Muscle layer of colon (tissue), 2 donors: ENCODE data around the gene IPO5.

Experiments
- H3K27ac ChIP-seq: one replicate; pipeline ENCODE4 v1.7.0; 2013; ENCODE audit warnings: low read depth, mild to moderate bottlenecking, low read length, moderate library complexity
- H3K27me3 ChIP-seq, 2 donors: one replicate each; pipeline ENCODE4 v1.7.0; 2013; ENCODE audit warnings: low read length in 2 of 2, mild to moderate bottlenecking in 2 of 2; ENCODE audit not compliant: insufficient read depth in 2 of 2, control insufficient read depth in 1 of 2
- H3K36me3 ChIP-seq: one replicate; pipeline ENCODE4 v1.7.0; 2013; ENCODE audit warnings: mild to moderate bottlenecking, low read length; ENCODE audit not compliant: insufficient read depth
- H3K4me1 ChIP-seq: one replicate; pipeline ENCODE4 v1.7.0; 2013; ENCODE audit warnings: mild to moderate bottlenecking, low read length; ENCODE audit not compliant: insufficient read depth
- H3K4me3 ChIP-seq, 2 donors: one replicate each; pipeline ENCODE4 v1.7.0; 2013; ENCODE audit warnings: low read length in 2 of 2, low read depth in 1 of 2, mild to moderate bottlenecking in 1 of 2, moderate library complexity in 1 of 2
- H3K9ac ChIP-seq: one replicate; pipeline ENCODE4 v1.7.0; 2013; ENCODE audit warnings: low read length
- H3K9me3 ChIP-seq: one replicate; pipeline ENCODE4 v1.7.0; 2013; ENCODE audit warnings: mild to moderate bottlenecking, low read length
- donor health status: abdominal sarcoma.
- donor health status: Adenocarcinoma of cecum.

Gene IPO5

DNA sequence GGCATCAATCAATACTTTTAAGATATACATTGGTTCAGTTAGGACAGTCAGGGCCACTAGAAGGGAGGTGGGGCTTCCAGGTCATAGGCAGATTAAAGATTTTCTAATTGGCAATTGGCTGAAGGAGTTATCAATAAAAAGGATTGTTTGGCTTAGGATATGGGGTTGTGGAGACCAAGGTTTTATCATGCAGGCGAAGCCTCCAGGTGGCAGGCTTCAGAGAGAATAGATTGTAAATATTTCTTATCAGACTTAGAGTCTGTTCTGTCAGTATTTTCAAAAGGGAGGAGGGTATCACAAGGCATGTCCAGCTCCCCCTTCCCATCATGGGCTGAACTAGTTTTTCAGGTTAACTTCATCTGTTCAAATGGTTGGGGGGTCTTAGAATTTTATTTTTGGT, 112.0 kb downstream of the IPO5 start:
- no peaks in the 10 kb centered on the region for H3K36me3 ChIP-seq
- no peaks in the 10 kb centered on the region for H3K9me3 ChIP-seq
- H3K4me1 ChIP-seq = no peaks in the 10 kb centered on the region
- no peaks in the 10 kb centered on the region for H3K27me3 ChIP-seq
- H3K4me3 ChIP-seq = no peak overlapping the region
- no peak overlapping the region for H3K9ac ChIP-seq
- H3K27ac ChIP-seq = no peak overlapping the region

DNA sequence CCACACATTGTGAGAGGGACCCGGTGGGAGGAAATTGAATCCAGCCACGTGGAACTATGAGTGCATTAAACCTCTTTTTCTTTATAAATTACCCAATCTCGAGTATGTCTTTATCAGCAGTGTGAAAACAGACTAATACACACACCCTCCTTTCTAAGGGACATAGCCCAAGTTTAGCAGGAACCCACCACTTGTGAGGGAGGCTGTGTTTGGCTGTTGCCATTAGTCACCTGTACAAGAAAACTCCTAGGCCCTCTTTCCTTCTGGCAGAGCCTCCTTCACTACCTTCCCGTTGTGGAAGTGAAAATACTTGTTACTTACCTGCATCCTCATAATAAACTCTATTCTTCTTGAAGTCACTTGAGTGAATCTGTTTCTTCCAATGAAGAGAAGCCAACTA, 113.2 kb downstream of the IPO5 start:
- no peak overlapping the region for H3K9ac ChIP-seq
- H3K4me1 ChIP-seq = no peaks in the 10 kb centered on the region
- H3K27ac ChIP-seq = no peak overlapping the region
- H3K9me3 ChIP-seq = no peaks in the 10 kb centered on the region
- no peaks in the 10 kb centered on the region for H3K27me3 ChIP-seq
- H3K4me3 ChIP-seq = no peak overlapping the region
- H3K36me3 ChIP-seq = no peaks in the 10 kb centered on the region

GRCh38 chr13:98068521-98068920, 115.0 kb downstream of the IPO5 start:
- Histone ChIP-seq H3K27ac (no peak overlapping the region), H3K4me3 (no peak overlapping the region), H3K27me3 (no peaks in the 10 kb centered on the region), H3K9me3 (no peaks in the 10 kb centered on the region), H3K36me3 (no peaks in the 10 kb centered on the region), H3K4me1 (no peaks in the 10 kb centered on the region), H3K9ac (no peak overlapping the region)

DNA sequence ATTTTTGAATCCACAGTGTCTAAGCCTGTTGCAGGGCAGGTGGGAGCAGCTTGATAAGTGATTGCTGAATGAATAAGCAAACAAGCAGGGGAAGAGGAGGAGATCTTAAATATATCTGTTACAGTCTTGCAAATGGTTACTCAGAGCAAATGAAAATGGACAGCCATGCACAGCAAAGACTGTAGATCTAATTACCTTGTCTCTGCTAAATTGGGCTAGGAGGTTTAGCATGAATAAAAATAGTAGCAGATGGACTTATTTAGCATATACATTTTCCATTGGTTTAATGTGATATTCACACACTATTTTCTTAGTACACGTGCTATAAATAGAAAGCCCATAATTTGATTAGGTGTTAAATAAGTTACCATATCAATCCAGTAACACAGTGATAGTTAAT, 116.5 kb downstream of the IPO5 start:
- H3K9ac ChIP-seq = no peak overlapping the region
- no peaks in the 10 kb centered on the region for H3K27me3 ChIP-seq
- H3K4me3 ChIP-seq = no peak overlapping the region

GRCh38 chr13:98071316-98071715, 117.8 kb downstream of the IPO5 start:
- Histone ChIP-seq H3K36me3 (no peaks in the 10 kb centered on the region), H3K4me1 (no peaks in the 10 kb centered on the region), H3K4me3 (no peak overlapping the region), H3K9me3 (no peaks in the 10 kb centered on the region), H3K9ac (no peak overlapping the region), H3K27me3 (no peaks in the 10 kb centered on the region), H3K27ac (no peak overlapping the region)

More for the DNA sequence above, 116.5 kb downstream of the IPO5 start:
- Histone ChIP-seq H3K9me3 (no peaks in the 10 kb centered on the region), H3K36me3 (no peaks in the 10 kb centered on the region), H3K27ac (no peak overlapping the region), H3K4me1 (no peaks in the 10 kb centered on the region)

- no peaks in the 10 kb centered on the region for H3K4me1 ChIP-seq
- H3K27ac ChIP-seq = no peak overlapping the region
- H3K36me3 ChIP-seq = no peaks in the 10 kb centered on the region
- H3K9ac ChIP-seq = no peak overlapping the region
- no peak overlapping the region for H3K4me3 ChIP-seq
- H3K27me3 ChIP-seq = no peaks in the 10 kb centered on the region
- H3K9me3 ChIP-seq = no peaks in the 10 kb centered on the region
Measured at GRCh38 chr13:98072476-98072875, 119.0 kb downstream of the IPO5 start.
